GM18907 (cell line): Measurements from ENCODE around the gene ALDH1A2.
"Not testable (repeated sequence)": the region's sequence is repeated elsewhere in the genome, so short reads cannot be mapped to it uniquely, and the experiment has no call there.

Experiments used
- ATAC-seq: cut with Tn5 transposase; IDR thresholded peaks from one replicate; pipeline ENCODE4 v1.9.1; 2021; ENCODE audit warnings: mild to moderate bottlenecking, moderate library complexity; ENCODE audit not compliant: unreplicated experiment

The ALDH1A2 gene

GRCh38 chr15:58002338-58003126 is 63.0 kb downstream of the ALDH1A2 start:
- no peak for ATAC-seq

- ATAC-seq = not testable (repeated sequence)
Measured at GRCh38 chr15:57999699-58000098, 65.8 kb downstream of the ALDH1A2 start.

- ATAC-seq = no peak
Measured at GRCh38 chr15:57996561-57996960, 69.0 kb downstream of the ALDH1A2 start.

DNA sequence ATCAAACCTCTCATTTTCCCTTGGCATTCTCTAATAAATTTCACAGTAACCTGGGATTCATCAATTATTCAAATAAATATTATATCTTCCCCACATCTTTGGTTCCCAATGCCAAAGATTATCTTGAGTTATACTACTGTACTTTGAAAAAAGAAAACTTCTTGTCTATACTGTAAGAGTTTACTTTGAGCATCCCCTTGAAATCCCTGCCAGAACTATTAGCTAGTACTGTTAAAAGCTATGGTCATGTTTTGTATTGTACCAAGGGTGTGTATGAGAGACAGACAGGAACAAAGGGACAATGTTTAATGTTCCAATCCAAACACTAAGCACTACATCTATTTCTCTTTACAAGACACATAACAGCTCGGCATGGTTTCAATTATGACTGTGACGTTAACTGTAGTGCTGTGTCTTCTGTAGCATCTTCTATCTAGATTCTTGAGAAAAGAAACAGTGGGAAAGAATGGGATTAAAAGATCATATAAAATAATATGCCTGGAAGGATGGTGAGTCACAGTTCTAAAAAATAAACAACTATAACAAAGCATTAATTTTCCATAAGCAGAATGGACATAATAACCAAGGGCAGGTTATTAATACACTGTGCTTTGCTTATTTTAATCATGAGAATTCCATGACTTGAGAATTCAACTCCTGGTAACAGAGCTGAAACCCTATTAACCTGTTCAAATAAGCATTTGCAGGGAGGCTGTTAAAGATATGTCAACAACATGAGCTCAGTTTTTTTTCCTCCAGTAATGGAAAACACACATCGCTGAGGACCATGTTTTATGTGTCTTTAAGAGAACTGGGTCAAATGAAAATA is 71.1 kb downstream of the ALDH1A2 start:
- ATAC-seq = no peak

GRCh38 chr15:57993409-57994145 is 71.9 kb downstream of the ALDH1A2 start:
- ATAC-seq = no peak

DNA sequence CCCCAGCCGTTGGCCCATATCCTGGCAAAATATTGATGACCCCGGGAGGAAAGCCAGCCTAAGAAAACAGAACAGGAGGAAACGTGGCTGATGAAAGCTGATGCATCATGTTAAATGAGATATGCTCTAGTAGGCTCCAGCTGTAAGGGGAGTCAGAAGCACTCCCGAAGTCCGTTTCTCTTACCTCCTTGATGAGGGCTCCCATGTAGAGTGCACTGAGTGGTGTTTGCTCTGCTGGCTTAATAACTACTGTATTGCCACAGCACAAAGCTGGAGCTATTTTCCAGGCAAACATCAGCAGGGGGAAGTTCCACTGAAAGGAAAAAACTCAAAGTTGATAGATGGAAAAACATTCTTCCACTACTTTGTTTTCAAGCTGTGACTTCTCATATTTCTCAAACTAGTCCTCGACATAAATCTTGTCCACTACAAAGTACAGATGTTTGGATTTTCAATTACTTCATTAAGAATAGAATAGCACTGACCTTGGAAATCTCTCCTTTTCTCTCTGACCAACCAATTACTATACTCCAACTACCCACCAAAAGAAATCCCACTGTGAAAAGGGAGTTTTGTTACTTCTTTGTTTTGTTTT is 72.7 kb downstream of the ALDH1A2 start:
- no peak for ATAC-seq

- ATAC-seq = no peak
Measured at GRCh38 chr15:57973534-57973933, 92.0 kb downstream of the ALDH1A2 start.

DNA sequence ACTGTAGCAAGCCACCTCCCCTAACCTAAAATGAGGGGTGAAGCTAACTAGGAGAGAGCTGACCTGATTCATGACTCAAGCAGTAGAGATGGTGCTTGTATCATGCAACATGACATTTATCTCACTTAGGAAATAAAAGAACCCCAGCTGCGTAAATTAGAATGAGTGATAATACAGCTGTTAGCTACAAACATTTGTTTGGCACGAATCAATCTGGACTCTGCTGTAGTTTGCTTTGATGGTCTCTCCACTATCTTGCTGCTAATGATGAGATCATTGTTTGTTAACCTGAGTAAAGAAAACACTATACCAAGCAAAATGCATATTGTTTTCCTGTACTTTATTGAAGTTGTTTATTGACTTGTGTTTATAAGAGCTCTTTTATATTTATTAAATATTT is 92.6 kb downstream of the ALDH1A2 start:
- ATAC-seq = no peak

GRCh38 chr15:57969996-57970395 is 95.5 kb downstream of the ALDH1A2 start:
- no peak for ATAC-seq

GRCh38 chr15:57969355-57969754 is 96.2 kb downstream of the ALDH1A2 start:
- no peak for ATAC-seq

DNA sequence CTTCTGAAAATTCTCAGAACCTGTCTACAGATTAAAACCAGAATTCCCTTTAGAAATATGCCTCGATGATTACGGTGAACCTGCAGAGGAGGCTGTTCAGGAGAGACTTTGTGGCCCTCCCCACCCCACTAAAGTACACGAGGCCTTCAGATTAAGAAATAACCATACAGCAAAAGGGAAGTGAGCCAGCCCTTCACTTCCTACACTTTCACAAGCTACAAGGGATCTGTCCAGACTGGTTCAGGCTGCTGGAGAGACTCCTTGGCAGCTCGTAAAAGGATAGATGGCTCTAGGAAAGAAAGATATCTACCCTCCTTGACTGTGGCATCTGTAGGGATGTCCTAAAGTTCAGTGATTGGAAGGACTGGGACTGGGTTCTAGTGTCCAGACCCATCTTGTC is 102.6 kb downstream of the ALDH1A2 start:
- ATAC-seq = no peak

DNA sequence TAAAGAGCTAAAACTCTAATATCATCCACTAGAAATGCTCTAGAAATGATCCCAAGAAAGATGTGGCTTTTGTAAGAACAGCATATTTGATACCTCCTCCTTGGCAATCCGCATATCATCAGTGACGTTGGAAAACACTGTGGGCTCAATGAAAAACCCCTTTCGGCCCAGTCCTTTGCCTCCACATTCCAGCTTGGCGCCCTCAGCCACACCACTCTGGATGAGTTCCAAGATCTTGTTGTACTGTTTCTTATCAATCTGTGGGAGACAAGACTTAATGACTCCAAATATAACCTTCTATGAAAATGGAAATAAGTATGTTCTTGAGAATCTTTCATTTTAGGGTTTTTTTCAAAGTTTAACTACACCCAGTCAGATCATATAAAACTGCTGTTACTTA is 103.6 kb downstream of the ALDH1A2 start:
- no peak for ATAC-seq

DNA sequence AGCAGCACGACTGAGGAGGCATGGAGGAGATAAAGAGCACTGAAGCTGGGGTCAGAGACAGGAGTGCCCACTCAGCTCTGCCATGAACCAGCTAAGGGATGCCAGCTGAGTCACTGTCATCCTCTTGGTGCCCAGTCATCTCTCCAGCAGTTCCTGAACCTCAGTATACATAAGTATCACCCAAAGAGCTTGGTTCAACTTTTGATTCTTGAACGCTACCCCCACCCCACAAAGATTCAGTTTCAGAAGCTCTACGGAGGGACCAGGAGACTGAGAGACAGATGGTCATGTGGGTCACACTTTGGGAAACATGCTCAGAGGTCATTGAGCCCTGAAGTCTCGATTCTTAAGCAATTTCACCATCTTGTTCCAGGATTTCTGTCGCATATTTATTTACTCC is 108.4 kb downstream of the ALDH1A2 start:
- no peak for ATAC-seq

GRCh38 chr15:57953874-57954273 is 111.6 kb downstream of the ALDH1A2 start:
- no peak for ATAC-seq

DNA sequence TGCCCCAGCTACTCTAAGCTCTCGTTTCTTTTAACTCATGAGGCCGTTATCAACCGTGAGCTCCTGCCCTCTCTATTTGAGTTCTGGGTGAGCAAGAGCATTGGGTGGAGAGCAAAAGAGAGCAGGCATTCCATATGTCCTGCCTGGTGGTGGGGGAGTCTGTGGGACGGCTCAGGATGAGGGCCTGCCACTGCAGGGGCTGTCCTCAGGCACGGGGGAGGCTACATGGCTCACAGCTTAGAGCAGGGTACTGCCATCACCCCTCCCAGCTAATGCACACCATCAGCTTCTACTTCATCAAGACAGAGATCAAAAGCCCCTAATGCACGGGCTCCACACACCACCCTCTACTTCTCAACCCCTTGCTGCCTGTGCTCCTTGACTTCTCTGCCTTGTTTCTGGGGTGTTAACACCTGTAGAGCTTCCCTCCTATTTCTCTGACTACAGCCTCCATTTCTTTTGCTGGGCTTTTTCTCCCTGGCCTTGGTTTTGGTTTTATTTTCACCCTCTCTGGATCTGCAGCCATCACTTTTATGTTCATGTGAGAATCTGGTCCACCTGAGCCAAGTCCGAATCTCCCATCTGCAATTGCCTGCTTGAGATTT is 114.1 kb downstream of the ALDH1A2 start:
- ATAC-seq = no peak

GRCh38 chr15:57950381-57950946 is 115.0 kb downstream of the ALDH1A2 start:
- no peak for ATAC-seq

DNA sequence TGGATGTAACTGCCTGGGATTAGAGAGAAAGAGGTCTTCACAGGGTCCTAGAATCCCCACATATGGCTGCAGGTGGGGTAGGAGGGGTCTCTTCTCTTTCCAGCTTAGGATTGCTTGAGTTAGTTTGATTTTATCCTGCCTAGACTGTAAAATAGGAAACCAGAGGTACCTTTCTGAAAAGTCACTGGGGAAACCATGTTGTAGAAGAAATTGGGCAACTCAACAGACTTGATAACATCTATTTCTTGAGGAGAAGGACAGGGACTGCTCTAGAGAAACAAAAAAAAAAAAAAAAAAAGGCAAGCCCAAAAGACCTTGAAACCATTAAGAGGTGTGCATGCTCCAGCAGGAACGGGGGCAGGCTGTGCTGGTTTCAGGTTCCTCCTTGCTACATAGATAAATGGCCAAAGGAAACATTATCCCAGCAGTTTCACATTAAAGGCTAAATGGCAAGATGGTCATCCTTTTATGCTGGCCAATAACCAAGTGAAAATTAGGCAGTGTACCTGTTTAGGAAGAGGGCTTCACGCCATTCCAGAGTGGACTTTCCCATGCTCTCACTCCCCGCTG is 116.1 kb downstream of the ALDH1A2 start:
- ATAC-seq = no peak

- ATAC-seq = no peak
Measured at GRCh38 chr15:57948351-57949289, 116.9 kb downstream of the ALDH1A2 start.

DNA sequence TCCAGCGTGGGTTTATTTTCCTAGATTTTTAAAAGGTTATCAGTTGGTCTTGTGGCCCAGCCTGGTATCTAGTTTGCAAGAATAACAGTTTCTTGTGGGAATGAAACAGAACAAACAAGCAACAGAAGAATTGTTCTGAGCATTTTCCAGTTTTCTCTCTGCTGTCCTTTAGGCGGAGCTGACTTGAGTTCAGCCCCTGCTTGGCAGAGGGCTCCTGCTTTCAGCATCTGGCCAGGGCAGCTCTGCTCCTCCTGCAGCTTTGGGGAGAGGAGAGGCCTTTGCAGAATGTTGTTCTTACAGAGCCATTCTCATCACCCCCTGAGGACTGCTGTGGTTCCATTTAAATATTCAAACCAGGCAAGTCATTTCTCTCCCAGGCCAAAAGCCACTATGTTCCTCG is 117.7 kb downstream of the ALDH1A2 start:
- no peak for ATAC-seq
